M059J (cell line): Measurements from ENCODE around the gene SYT1. TPM values are rescaled to one million over a fixed set of nuclear protein-coding genes. Genes with fewer than 3 reads are reported as not detected.

Experiments
- DNase-seq: peaks from one replicate; pipeline ENCODE4 v3.0.0-alpha.2; 2012; ENCODE audit warnings: low read depth
- total RNA-seq: library from RNA; depleted of rRNA; stranded (reverse); fragments of >200 nt; shearing (Covaris generic); gene quantifications from 2 replicates; pipeline ENCODE4 v1.2.3, GENCODE V29; 2014

Gene SYT1
- total RNA-seq, 1 experiment from 2014 or later, result 8.7 TPM

- DNase-seq, result no peak
Measured at GRCh38 chr12:78891646-78892353, 27.2 kb downstream of the SYT1 start.

GRCh38 chr12:78898416-78898815 is 33.8 kb downstream of the SYT1 start:
- peak; percentile 34 for DNase-seq

GRCh38 chr12:78914859-78915331 is 50.3 kb downstream of the SYT1 start:
- no peak for DNase-seq

- DNase-seq, result peak; percentile 81
Measured at GRCh38 chr12:78916845-78917480, 52.4 kb downstream of the SYT1 start.

GRCh38 chr12:78917513-78917912 is 52.9 kb downstream of the SYT1 start:
- DNase-seq, result no peak

GRCh38 chr12:78918268-78918667 is 53.7 kb downstream of the SYT1 start:
- DNase-seq, result no peak

GRCh38 chr12:78928200-78929074 is 63.9 kb downstream of the SYT1 start:
- DNase-seq, result peak; percentile 81

GRCh38 chr12:78929075-78929418 is 64.5 kb downstream of the SYT1 start:
- peak; percentile 10 for DNase-seq

- DNase-seq, result no peak
Measured at GRCh38 chr12:78931466-78931990, 67.0 kb downstream of the SYT1 start.

- no peak for DNase-seq
Measured at GRCh38 chr12:78933014-78933413, 68.4 kb downstream of the SYT1 start.

GRCh38 chr12:78938341-78939084 is 73.9 kb downstream of the SYT1 start:
- no peak for DNase-seq

GRCh38 chr12:78949532-78949931 is 85.0 kb downstream of the SYT1 start:
- no peak for DNase-seq

GRCh38 chr12:78951803-78952551 is 87.4 kb downstream of the SYT1 start:
- peak; percentile 58 for DNase-seq

- no peak for DNase-seq
Measured at GRCh38 chr12:78952552-78952929, 88.0 kb downstream of the SYT1 start.

- DNase-seq, result no peak
Measured at GRCh38 chr12:78958941-78959340, 94.4 kb downstream of the SYT1 start.

- no peak for DNase-seq
Measured at GRCh38 chr12:78959556-78959955, 95.0 kb downstream of the SYT1 start.

GRCh38 chr12:78961171-78961570 is 96.6 kb downstream of the SYT1 start:
- DNase-seq, result no peak

GRCh38 chr12:78963439-78964227 is 99.1 kb downstream of the SYT1 start:
- peak; percentile 19 for DNase-seq

GRCh38 chr12:78964521-78964920 is 99.9 kb downstream of the SYT1 start:
- DNase-seq, result no peak

GRCh38 chr12:78966062-78966461 is 101.5 kb downstream of the SYT1 start:
- DNase-seq, result no peak
